Activated T-helper 9 cell treated with anti-CD3 and anti-CD28 coated beads, Interleukin-2, amount 50 U/mL, for 16 hours (primary cell): ENCODE results near the gene UBE2F.
"Not testable (repeated sequence)": the region's sequence is repeated elsewhere in the genome, so short reads cannot be mapped to it uniquely, and the experiment has no call there.

Experiments used
- DNase-seq: peaks from one replicate; pipeline ENCODE4 v3.0.0-alpha.2; 2020; ENCODE audit warnings: low read depth

The UBE2F gene

GRCh38 chr2:237980087-237980486 is 13.3 kb downstream of the UBE2F start:
- no peak for DNase-seq

DNA sequence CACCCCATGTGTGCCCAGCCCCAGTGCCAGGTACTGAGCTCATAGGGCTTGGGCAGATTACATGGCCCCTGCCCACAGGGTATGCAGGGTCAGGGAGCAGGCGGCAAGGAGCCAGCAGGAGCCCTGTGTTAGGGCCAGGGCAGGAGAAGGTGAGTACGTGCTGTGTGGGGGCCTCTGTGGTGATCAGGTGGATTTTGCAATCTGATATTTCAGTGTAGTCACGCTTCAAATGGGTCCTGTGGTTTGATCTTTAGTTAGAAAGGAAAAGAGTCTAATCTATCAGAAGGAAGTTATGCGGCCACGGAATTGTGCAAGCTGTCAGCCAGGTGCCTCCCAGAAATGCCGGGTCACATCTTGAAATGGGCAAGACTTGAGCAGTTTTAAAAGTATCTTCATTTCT is 13.9 kb downstream of the UBE2F start:
- no peak for DNase-seq

- DNase-seq = not testable (repeated sequence)
Measured at GRCh38 chr2:237981621-237982020, 14.8 kb downstream of the UBE2F start.

GRCh38 chr2:237982039-237982725 is 15.4 kb downstream of the UBE2F start:
- no peak for DNase-seq

- no peak for DNase-seq
Measured at GRCh38 chr2:237983922-237984321, 17.1 kb downstream of the UBE2F start.

DNA sequence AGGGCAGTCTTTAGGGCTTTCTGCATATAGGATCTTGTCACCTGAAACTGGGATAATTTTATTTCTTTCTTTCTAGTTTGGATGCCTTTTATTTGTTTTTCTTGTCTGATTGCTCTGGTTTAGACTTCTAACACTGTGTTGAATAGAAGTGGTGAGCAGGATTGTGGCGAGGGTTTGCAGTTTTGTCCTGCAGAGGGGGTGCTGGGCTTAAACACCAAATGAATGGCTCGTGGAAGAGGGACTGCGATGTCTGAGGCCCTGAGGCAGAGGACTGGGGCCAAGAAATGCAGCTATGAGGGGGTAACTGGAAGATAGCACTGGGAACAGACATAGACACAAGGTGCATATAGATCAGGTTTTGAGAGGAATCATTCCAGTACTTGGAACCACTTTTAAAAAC is 20.5 kb downstream of the UBE2F start:
- no peak for DNase-seq

DNA sequence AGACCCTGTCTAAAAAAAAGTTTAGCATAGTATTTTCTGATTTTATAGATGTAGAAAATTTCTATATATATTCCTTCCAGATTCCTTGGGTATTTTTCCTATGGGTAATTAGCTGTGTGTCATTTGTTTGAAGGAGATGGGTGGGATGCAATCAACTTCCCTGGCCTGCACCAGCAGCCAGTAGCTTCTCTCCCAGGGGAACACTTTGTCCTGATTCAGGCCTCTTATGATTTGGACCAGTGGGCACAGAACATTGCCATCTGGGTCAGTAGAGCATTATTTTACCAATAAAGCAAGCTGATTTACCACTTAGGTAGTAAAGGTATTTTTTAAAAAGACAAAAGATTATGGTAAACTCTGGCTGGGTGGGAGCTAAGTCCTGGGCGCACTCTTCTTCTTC is 26.9 kb downstream of the UBE2F start:
- no peak for DNase-seq

GRCh38 chr2:237995036-237995435 is 28.2 kb downstream of the UBE2F start:
- no peak for DNase-seq

DNA sequence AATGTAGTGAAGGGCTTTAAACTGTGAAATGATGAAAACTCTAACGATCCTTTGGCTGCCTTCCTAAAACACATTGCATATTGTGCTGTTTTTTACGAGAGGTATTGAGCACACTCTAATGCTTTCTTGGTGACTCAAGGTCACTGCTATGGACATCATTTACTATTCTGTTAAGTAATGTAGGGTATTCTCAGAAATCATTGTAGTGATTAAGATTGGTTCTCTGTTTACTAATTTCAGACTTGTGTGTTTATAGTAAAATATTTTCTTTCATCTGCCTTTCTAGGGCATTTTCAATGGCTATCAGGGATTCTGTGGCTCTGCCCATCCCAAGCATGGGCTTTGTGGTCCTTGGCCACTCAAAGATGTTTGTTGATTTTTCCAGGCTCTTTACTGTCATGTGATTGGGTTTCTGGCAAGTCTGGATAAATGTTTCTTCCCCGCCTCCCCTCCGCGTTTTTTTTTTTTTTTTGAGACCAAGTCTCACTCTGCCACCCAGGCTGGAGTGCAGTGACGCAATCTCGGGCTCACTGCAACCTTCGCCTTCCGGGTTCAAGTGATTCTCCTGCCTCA is 29.3 kb downstream of the UBE2F start:
- DNase-seq = no peak

- DNase-seq = no peak
Measured at GRCh38 chr2:237997521-237997920, 30.7 kb downstream of the UBE2F start.

GRCh38 chr2:237998530-237998929 is 31.7 kb downstream of the UBE2F start:
- no peak for DNase-seq

GRCh38 chr2:238003234-238004031 is 36.6 kb downstream of the UBE2F start:
- DNase-seq = no peak

DNA sequence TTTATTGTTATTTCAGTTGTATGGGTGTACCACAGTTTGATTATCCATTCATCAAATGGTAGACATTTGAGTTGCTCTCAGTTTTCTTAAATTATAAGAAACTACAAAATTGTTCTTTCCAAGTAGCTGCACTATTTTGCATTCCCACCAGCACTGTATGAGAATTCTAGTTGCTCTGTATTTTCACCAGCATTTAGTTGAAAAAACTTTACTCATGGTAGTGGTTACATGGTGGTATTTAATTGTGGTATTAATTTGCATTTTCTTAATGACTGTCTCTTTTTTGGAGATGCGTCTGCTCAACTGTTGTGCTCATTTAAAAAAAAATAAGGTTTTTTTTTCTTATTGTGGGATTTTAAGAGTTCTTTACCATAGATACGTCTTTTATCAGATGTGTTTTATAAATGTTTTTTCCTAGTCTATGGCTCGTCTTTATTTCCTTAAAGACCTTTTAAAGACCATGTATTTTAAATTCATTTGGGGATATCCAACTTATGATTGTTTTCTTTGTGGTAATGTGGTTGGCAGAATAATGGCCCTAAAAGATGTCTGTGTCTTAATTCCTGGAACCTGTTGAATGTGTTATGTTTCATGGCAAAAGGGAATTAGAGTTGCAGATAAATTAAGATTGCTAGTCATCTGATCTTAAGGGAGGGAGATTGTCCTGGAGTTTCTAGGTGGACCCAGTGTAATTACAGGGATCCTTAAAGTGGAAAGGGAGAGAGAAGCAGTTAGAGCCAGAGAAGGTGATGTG is 37.4 kb downstream of the UBE2F start:
- no peak for DNase-seq

GRCh38 chr2:238005528-238005927 is 38.7 kb downstream of the UBE2F start:
- DNase-seq = no peak

DNA sequence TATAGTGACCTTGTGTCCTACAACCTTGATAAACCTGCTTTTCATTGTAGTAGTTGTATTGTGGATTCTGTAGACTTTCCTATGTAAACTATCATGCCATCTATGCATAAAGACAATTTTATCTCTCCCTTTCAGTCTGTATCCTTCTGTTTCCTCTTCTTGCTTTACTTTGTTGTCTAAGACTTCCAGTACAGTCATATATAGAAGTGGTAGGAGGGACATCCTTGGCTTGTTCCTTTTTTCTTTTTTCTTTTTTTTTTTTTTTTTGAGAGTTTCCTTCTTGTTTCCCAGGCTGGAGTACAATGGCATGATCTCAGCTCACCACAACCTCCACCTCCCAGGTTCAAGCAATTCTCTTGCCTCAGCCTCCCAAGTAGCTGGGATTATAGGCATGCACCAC is 39.7 kb downstream of the UBE2F start:
- no peak for DNase-seq

GRCh38 chr2:238007924-238008323 is 41.1 kb downstream of the UBE2F start:
- no peak for DNase-seq

DNA sequence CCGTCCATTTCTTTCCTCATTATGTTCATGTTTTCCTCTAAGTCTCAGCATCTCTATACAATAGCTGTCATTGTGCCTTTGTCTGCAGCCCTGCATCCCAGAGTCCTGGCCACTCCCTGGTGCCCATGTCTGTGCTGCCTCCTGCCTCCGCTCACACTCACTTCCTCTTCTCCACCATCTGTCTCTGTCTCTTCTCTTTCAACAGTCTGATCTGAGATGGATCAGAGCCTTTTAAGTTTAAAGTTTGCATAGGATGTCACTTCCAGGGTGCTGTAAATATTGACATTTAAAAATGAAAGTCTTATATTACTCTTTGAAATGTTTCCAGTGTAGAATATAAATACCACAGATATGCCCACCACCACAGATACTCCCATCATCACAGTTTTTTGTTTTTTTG is 42.7 kb downstream of the UBE2F start:
- DNase-seq = no peak

DNA sequence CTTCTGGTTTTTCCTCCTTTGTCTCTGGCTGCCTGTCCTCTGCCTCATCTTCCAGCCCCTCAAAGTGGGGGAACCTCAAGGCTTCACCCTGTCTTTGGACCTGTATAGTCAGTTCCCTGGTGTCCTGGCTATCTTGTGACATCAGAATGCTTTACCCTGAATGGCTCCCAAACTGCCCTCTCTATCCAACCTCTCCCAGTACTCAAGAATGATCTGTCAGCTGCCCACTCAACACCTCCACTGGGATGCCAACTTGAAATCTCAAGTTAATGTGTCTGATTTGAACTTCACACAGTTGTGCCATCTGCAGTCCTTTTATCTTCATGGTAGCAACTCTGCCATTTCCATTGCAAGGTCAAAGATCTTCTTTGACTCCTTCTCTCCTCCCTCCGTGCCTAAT is 43.8 kb downstream of the UBE2F start:
- no peak for DNase-seq

DNA sequence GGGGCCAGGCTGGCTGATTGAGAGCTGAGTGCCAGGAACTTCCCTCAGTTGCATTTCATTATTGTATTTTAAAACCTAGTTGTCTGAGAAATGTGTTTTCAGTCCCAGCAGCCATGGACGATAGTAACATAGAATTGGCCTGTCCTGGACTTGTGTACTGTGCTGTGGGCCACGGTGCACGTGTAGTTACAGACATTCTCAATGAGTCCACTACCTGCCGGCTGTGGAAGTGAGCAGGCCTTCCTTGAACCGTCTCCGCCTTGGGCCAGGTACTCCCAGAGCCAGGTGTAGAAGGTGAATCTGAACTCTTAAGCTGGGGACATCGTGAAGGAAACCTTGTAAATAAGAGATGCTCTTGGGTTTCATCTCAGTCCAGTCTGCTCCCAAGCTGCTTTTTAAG is 47.0 kb downstream of the UBE2F start:
- DNase-seq = no peak

GRCh38 chr2:238015705-238016104 is 48.9 kb downstream of the UBE2F start:
- DNase-seq = no peak

DNA sequence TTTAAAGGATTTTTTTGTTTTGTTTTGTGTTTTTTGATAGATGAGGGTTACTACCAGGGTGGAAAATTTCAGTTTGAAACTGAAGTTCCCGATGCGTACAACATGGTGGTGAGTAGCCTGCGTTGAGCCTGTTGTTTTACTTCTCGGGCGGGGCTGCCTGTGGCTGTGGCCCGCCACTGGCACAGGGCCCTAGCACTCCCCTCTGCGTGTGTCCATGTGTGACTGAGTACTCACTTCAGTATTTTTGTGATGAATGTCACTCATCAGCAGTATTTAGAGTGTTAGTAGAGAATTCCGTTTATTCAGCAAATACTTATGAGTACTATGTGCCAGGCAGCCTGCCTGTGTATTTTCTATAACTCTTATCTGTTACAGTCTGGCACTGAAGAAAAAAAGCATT is 49.7 kb downstream of the UBE2F start:
- no peak for DNase-seq

GRCh38 chr2:238019962-238020361 is 53.1 kb downstream of the UBE2F start:
- DNase-seq = no peak

DNA sequence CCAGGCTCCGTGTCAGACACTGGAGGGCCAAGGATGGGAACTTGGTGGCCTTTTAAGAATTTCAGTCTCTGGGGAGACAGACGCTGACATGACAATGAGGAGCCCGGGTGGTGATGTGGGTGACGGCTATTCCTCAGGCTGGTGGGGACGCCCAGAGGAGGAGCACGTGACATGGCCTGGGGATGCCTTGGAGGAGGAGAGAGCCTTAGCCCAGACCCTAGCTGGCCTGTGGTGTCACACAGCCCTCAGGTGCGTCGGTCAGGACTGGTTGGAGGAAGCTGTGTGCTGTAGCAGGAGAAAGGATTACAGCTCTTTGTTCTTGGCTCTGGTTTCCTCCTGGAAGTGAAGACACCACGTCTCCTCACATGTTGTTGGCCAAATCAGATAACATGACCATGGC is 54.0 kb downstream of the UBE2F start:
- no peak for DNase-seq
